HCT116 (cell line): ENCODE data around the gene SMIM35.

Experiments used
- CTCF ChIP-seq, 3 experiments: fragments of 200-600 bp in 1 of 3; sonication (generic) in 1 of 3; IDR thresholded peaks in 2 of 3; conservative IDR thresholded peaks in 1 of 3; 2 replicates each; pipeline ENCODE4 v1.5.1; 2012 to 2017; ENCODE audit warnings: low read depth in 2 of 3, low read length in 2 of 3, antibody characterized with exemption in 1 of 3, borderline replicate concordance in 1 of 3, control low read depth in 1 of 3, mild to moderate bottlenecking in 1 of 3, mixed read lengths in 1 of 3, mixed run types in 1 of 3, moderate library complexity in 1 of 3; ENCODE audit not compliant: insufficient read depth in 1 of 3
- EZH2 ChIP-seq: fragments of 200-600 bp; sonication (generic); IDR thresholded peaks from 2 replicates; pipeline ENCODE4 v1.6.1; 2017; ENCODE audit warnings: antibody characterized with exemption, mixed run types
- POLR2A ChIP-seq: IDR thresholded peaks from 2 replicates; pipeline ENCODE4 v1.7.0; 2011; ENCODE audit warnings: borderline replicate concordance; ENCODE audit not compliant: insufficient read depth, insufficient read length; ENCODE audit errors: extremely low read depth
- POLR2AphosphoS5 ChIP-seq: IDR thresholded peaks from 2 replicates; pipeline ENCODE4 v1.6.1; 2011; ENCODE audit warnings: mild to moderate bottlenecking, low read depth, low read length, moderate library complexity

- TF ChIP-seq POLR2A (no peak), CTCF (IDR thresholded peaks at IDR 0.05 in 2 of 3, conservative IDR thresholded peaks at IDR 0.05 in 1 of 3; ENCODE audit: borderline replicate concordance in 1 of 3, insufficient read depth in 1 of 3, low read depth in 2 of 3, low read length in 2 of 3) (no peak), POLR2AphosphoS5 (no peak), EZH2 (no peak)
These were observed 94.1 kb downstream of the SMIM35 start for GRCh38 chr11:117992620-117993019.
